ENCODE data around the gene PTH1R. TPM values are rescaled to one million over a fixed set of nuclear protein-coding genes. Genes with fewer than 3 reads are reported as not detected.

Gene PTH1R
- total and polyA plus RNA-seq, 11 donors, result 2.1 to 23.4 (median 6.5) TPM

GRCh38 chr3:46934498-46935167 is 57.1 kb downstream of the PTH1R start:
- no peak overlapping the region for H3K4me3 ChIP-seq
- WGBS, 4 donors, result 44 to 59% (median 54%) methylated on average over 8 of the region's 8 CpGs
- TF ChIP-seq POLR2A (IDR thresholded peaks at IDR 0.05), result no peak
- TF ChIP-seq, protein P1, sequence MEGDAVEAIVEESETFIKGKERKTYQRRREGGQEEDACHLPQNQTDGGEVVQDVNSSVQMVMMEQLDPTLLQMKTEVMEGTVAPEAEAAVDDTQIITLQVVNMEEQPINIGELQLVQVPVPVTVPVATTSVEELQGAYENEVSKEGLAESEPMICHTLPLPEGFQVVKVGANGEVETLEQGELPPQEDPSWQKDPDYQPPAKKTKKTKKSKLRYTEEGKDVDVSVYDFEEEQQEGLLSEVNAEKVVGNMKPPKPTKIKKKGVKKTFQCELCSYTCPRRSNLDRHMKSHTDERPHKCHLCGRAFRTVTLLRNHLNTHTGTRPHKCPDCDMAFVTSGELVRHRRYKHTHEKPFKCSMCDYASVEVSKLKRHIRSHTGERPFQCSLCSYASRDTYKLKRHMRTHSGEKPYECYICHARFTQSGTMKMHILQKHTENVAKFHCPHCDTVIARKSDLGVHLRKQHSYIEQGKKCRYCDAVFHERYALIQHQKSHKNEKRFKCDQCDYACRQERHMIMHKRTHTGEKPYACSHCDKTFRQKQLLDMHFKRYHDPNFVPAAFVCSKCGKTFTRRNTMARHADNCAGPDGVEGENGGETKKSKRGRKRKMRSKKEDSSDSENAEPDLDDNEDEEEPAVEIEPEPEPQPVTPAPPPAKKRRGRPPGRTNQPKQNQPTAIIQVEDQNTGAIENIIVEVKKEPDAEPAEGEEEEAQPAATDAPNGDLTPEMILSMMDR (IDR thresholded peaks at IDR 0.05), result no peak
- peak overlapping the region; percentile 60 to 94 (median 85) for H3K27ac ChIP-seq
- DNase-seq, result peak; percentile 72 to 85 (median 82)
- peak; percentile 47 to 61 (median 52) for ATAC-seq
- peaks cover 23 to 100% (median 94%) of the 10 kb centered on the region in 12 donors for H3K4me1 ChIP-seq
- intact Hi-C loops (cut with DNase I), result loop anchor here in 2 of 10 donors (5.0 kb wide), 1 partner anchor 43 kb away; the partner anchor contains the start of genes CCDC12 (in 2 of the 2) and NBEAL2 (in 2 of the 2)
- peaks cover 0 to 37% (median 16%) of the 10 kb centered on the region in 9 donors for H3K36me3 ChIP-seq
- no peaks in the 10 kb centered on the region for H3K9me3 ChIP-seq
- H3K27me3 ChIP-seq, result no peaks in the 10 kb centered on the region

DNA sequence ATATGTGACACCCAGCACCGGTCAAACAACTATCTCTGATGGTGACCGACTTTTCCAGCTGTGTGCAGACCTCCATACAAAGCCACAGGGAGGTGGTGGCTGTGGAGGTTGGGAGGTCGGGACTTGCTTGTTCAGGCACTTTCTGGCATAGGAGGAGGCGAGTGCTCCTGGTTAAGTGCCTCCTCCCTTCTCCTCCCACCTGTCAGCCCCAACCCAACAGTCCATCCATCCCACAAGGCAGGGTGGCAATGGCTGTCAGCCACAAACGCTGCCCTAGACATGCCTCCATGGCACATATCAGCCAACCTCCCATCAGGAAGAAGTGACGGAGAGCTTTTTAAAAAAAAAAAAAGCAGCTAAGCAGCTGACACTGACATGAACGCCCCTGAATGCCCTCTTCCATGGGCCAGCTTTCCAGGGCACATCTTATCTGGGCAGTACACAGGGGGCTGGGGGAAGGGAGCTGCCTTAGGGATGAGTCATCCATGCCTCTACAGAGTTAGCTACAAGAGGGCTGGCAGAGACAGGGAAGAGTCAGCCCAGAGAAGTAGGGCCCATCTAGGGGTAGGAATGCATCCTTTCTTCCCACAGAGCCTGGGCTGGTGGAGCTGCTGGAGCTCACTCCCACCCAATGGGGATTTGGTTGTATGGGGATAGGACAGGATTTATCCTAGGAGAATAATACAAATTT is 57.8 kb downstream of the PTH1R start:
- no peak overlapping the region for H3K4me3 ChIP-seq
- H3K27ac ChIP-seq, result peak overlapping the region; percentile 60 to 94 (median 85)
- ATAC-seq (peak; percentile 92 to 93 (median 92)), DNase-seq (peak; percentile 78 to 95 (median 89))
- peaks cover 0 to 43% (median 23%) of the 10 kb centered on the region in 9 donors for H3K36me3 ChIP-seq
- H3K9me3 ChIP-seq, result no peaks in the 10 kb centered on the region
- no peaks in the 10 kb centered on the region for H3K27me3 ChIP-seq
- peaks cover 23 to 100% (median 89%) of the 10 kb centered on the region in 12 donors for H3K4me1 ChIP-seq
- intact Hi-C loops (cut with DNase I), result no loop called here
- WGBS, 4 donors, result 38 to 52% (median 49%) methylated on average over 5 to 7 of the region's 7 CpGs
- TF ChIP-seq, protein P1 (IDR thresholded peaks at IDR 0.05), result peak; percentile 31 to 66 (median 52)
- TF ChIP-seq POLR2A (IDR thresholded peaks at IDR 0.05), result no peak

GRCh38 chr3:46935989-46936558 is 58.6 kb downstream of the PTH1R start:
- no peak for TF ChIP-seq POLR2A (IDR thresholded peaks at IDR 0.05)
- TF ChIP-seq, protein P1 (IDR thresholded peaks at IDR 0.05), result no peak
- Histone ChIP-seq H3K36me3 (peaks cover 0 to 51% (median 30%) of the 10 kb centered on the region in 9 donors), H3K27ac (peak overlapping the region; percentile 51 to 94 (median 84)), H3K9me3 (no peaks in the 10 kb centered on the region), H3K4me1 (peaks cover 19 to 99% (median 82%) of the 10 kb centered on the region in 12 donors), H3K4me3 (no peak overlapping the region), H3K27me3 (no peaks in the 10 kb centered on the region)
- DNase-seq (peak in 1 of 5 donors; percentile 19), ATAC-seq (no peak)
- intact Hi-C loops (cut with DNase I), result loop anchor here in 1 of 10 donors (2.0 kb wide), 1 partner anchor 35 kb away; no protein-coding TSS in a partner anchor
- WGBS, 4 donors, result 71 to 83% (median 76%) methylated on average over 7 of the region's 7 CpGs

Data from heart left ventricle (tissue), 16 donors.